ENCODE data around the gene BEX1.

- TF ChIP-seq CTCF (IDR thresholded peaks at IDR 0.05; ENCODE audit: low read depth, low read length) (no peak), EZH2phosphoT487 (IDR thresholded peaks at IDR 0.05; ENCODE audit: low read depth) (no peak)
Observed at GRCh38 chrX:103012945-103013344, 51.0 kb downstream of the BEX1 start.

Measured in OCI-LY3 (cell line).